Neutrophil (primary cell): ENCODE measurements around the gene OSER1.
"Not testable (repeated sequence)": the region's sequence is repeated elsewhere in the genome, so short reads cannot be mapped to it uniquely, and the experiment has no call there.

Experiments used
- H3K27ac ChIP-seq: fragments of 200-600 bp; sonication (generic); 2 replicates; pipeline ENCODE4 v1.5.1; 2016; ENCODE audit warnings: mild to moderate bottlenecking, moderate library complexity
- H3K27me3 ChIP-seq: fragments of 200-600 bp; sonication (generic); 2 replicates; pipeline ENCODE4 v1.6.0; 2016; ENCODE audit warnings: mild to moderate bottlenecking
- H3K36me3 ChIP-seq: fragments of 200-600 bp; sonication (generic); 2 replicates; pipeline ENCODE4 v1.5.1; 2017
- H3K4me1 ChIP-seq, 2 experiments: fragments of 200-600 bp in 1 of 2; sonication (generic) in 1 of 2; 1 replicate in 1 of 2; 2 replicates in 1 of 2; pipeline versions ENCODE4 v1.5.1 to v1.6.1; 2013 to 2016; ENCODE audit warnings: low read depth in 1 of 2, low read length in 1 of 2, mild to moderate bottlenecking in 1 of 2, moderate library complexity in 1 of 2; ENCODE audit not compliant: control insufficient read depth in 1 of 2, insufficient read depth in 1 of 2
- H3K4me3 ChIP-seq, 2 experiments: fragments of 200-600 bp in 1 of 2; sonication (generic) in 1 of 2; 1 replicate in 1 of 2; 2 replicates in 1 of 2; pipeline ENCODE4 v1.5.1; 2013 to 2016; ENCODE audit warnings: low read depth in 1 of 2, low read length in 1 of 2, mild to moderate bottlenecking in 1 of 2, moderate library complexity in 1 of 2
- H3K9me3 ChIP-seq: fragments of 200-600 bp; sonication (generic); 2 replicates; pipeline ENCODE4 v1.5.1; 2016
- TF ChIP-seq, protein P1 (sequence below): fragments of 200-600 bp; sonication (generic); IDR thresholded peaks from 2 replicates; pipeline ENCODE4 v1.5.1; 2016; ENCODE audit warnings: antibody characterized with exemption

Gene OSER1

GRCh38 chr20:44198872-44199271 lies 11.7 kb downstream of the OSER1 start:
- H3K36me3 ChIP-seq: peaks cover 83% of the 10 kb centered on the region
- TF ChIP-seq, protein P1, sequence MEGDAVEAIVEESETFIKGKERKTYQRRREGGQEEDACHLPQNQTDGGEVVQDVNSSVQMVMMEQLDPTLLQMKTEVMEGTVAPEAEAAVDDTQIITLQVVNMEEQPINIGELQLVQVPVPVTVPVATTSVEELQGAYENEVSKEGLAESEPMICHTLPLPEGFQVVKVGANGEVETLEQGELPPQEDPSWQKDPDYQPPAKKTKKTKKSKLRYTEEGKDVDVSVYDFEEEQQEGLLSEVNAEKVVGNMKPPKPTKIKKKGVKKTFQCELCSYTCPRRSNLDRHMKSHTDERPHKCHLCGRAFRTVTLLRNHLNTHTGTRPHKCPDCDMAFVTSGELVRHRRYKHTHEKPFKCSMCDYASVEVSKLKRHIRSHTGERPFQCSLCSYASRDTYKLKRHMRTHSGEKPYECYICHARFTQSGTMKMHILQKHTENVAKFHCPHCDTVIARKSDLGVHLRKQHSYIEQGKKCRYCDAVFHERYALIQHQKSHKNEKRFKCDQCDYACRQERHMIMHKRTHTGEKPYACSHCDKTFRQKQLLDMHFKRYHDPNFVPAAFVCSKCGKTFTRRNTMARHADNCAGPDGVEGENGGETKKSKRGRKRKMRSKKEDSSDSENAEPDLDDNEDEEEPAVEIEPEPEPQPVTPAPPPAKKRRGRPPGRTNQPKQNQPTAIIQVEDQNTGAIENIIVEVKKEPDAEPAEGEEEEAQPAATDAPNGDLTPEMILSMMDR: no peak

DNA sequence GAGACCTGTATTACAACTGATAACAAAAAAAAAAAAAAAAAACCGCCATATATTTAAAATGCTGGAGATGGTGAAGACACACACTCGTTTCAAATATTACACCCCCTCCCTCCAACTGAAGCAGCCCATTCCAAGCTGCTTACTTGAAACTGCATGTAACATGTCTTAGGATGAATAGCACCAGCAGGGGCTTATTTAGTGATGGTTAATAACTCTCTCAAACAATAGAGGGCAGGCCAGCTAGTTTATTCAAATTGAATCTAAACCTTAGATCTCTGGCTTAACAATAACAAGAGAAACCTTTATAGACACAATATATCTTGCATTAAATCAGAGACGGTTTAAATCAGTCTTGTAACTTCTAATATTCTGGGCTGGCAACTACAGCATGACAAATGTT lies 14.3 kb downstream of the OSER1 start:
- Histone ChIP-seq H3K27me3 (peaks cover 6% of the 10 kb centered on the region), H3K9me3 (no peaks in the 10 kb centered on the region), H3K4me3 (no peak overlapping the region), H3K4me1 (no peaks in the 10 kb centered on the region), H3K27ac (peak overlapping the region; percentile 23), H3K36me3 (peaks cover 59% of the 10 kb centered on the region)
- TF ChIP-seq, protein P1: no peak

More at GRCh38 chr20:44198872-44199271, 11.7 kb downstream of the OSER1 start:
- Histone ChIP-seq H3K4me1 (no peaks in the 10 kb centered on the region), H3K27me3 (no peaks in the 10 kb centered on the region), H3K9me3 (no peaks in the 10 kb centered on the region), H3K27ac (no peak overlapping the region), H3K4me3 (no peak overlapping the region)

- peak overlapping the region; percentile 37 for H3K27ac ChIP-seq
- TF ChIP-seq, protein P1: no peak
- H3K4me3 ChIP-seq: no peak overlapping the region
- H3K36me3 ChIP-seq: peaks cover 52% of the 10 kb centered on the region
- peaks cover 12% of the 10 kb centered on the region for H3K27me3 ChIP-seq
- H3K4me1 ChIP-seq: no peaks in the 10 kb centered on the region
- no peaks in the 10 kb centered on the region for H3K9me3 ChIP-seq
Measured at GRCh38 chr20:44195605-44196004, 15.0 kb downstream of the OSER1 start.

DNA sequence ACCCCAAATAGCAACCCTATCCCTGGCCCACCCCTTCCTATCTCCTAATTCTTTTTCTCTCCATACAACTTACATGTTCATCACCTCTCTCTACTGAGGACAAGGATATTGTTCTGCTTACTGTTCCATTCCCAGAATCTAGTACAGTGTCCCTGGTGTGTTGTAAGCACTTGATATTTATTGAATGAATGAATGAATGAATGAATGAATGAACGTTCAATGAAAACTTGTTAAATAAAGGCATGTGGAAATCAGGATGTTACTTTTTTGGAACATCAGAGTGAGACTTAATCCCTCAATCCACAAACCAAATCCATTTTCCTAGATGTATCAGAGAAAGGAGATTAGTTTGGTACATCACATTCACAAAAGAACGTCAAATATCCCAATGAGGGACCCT lies 16.8 kb downstream of the OSER1 start:
- Histone ChIP-seq H3K4me3 (no peak overlapping the region), H3K4me1 (peaks cover 2 to 3% of the 10 kb centered on the region in 2 experiments), H3K27ac (no peak overlapping the region), H3K9me3 (no peaks in the 10 kb centered on the region), H3K27me3 (peaks cover 26% of the 10 kb centered on the region), H3K36me3 (peaks cover 34% of the 10 kb centered on the region)
- TF ChIP-seq, protein P1: no peak

- not testable (repeated sequence) for H3K27ac ChIP-seq, H3K4me1 ChIP-seq, H3K9me3 ChIP-seq, H3K4me3 ChIP-seq
- peaks cover 13% of the 10 kb centered on the region for H3K36me3 ChIP-seq
- H3K27me3 ChIP-seq: peaks cover 47% of the 10 kb centered on the region
Measured at GRCh38 chr20:44191640-44192039, 18.9 kb downstream of the OSER1 start.

GRCh38 chr20:44190197-44190852 lies 20.2 kb downstream of the OSER1 start:
- not testable (repeated sequence) for H3K4me1 ChIP-seq, H3K27ac ChIP-seq, H3K4me3 ChIP-seq, H3K9me3 ChIP-seq, H3K36me3 ChIP-seq
- H3K27me3 ChIP-seq: peaks cover 61% of the 10 kb centered on the region
- TF ChIP-seq, protein P1: peak; percentile 60
